ENCODE results near the gene SOAT1. TPM values are rescaled to one million over a fixed set of nuclear protein-coding genes. Genes with fewer than 3 reads are reported as not detected.

The SOAT1 gene
- total and polyA plus RNA-seq, 10 of the 15 experiments (the other 5 are each of a cell fraction or from before 2014, with no cell fraction given), result 8.6 to 68.5 (median 22.3) TPM

GRCh38 chr1:179326746-179327145 is 33.1 kb downstream of the SOAT1 start:
- peaks cover 0 to 5% of the 10 kb centered on the region in 2 experiments; a peak in 2 of 4 replicates for H3K36me3 ChIP-seq (ENCODE audit: control insufficient read depth in 2 of 2, insufficient read depth in 2 of 2, low read length in 1 of 2)
- intact Hi-C loops (cut with micrococcal nuclease; ENCODE audit: unreplicated experiment), result no loop called here
- SMC1A ChIA-PET (ENCODE audit: uncharacterized antibody, unreplicated experiment), result no interaction called here
- no peak for FAIRE-seq
- H3K27ac ChIP-seq (ENCODE audit: control insufficient read depth, insufficient read depth), result no peak overlapping the region
- H3K4me2 ChIP-seq (ENCODE audit: control insufficient read depth, insufficient read depth), result no peak overlapping the region
- no peaks in the 10 kb centered on the region for H4K20me1 ChIP-seq (ENCODE audit: control insufficient read depth, insufficient read depth)
- BruUV-seq (replicated peaks), result no TSS peak
- H3K4me1 ChIP-seq (ENCODE audit: control insufficient read depth, insufficient read depth, low read length), result 0 out of 2 replicates have a peak, but pooled peaks cover 4% of the 10 kb centered on the region
- CTCF ChIA-PET, result interaction anchor here (0.7 to 1.0 kb wide), 3 partner anchors 9 to 221 kb away, joined by 3 to 4 read pairs (median 4); no protein-coding TSS in a partner anchor
- ATAC-seq, result no peak
- 95% methylated on average over 3 of the region's 3 CpGs for WGBS (ENCODE audit: insufficient coverage, insufficient replicate concordance, low lambda C conversion rate, missing lambda C conversion rate)
- POLR2A ChIA-PET, result no interaction called here
- no peak for DNase-seq (ENCODE audit: low read depth, low spot score)
- H3K27me3 ChIP-seq (replicated peaks in 1 of 2; ENCODE audit: control insufficient read depth in 2 of 2, insufficient read depth in 2 of 2, low read length in 1 of 2), result no peaks in the 10 kb centered on the region
- peaks cover 7% of the 10 kb centered on the region for H3K9me3 ChIP-seq (replicated peaks; ENCODE audit: control insufficient read depth, insufficient read depth, low read length)
- RAD21 ChIA-PET (ENCODE audit: unreplicated experiment), result no interaction called here
- TF ChIP-seq FOXM1 (IDR thresholded peaks at IDR 0.05; ENCODE audit: low read depth, low read length) (no peak), JUND (IDR thresholded peaks at IDR 0.05; ENCODE audit: low read depth, low read length) (no peak), STAT3 (IDR thresholded peaks at IDR 0.05; ENCODE audit: low read depth, low read length) (no peak), RELA (IDR thresholded peaks at IDR 0.05; ENCODE audit: borderline replicate concordance, partially characterized antibody) (no peak)
- no peaks in the 10 kb centered on the region for H3K79me2 ChIP-seq (ENCODE audit: control insufficient read depth, insufficient read depth, low read length)
- H3K4me3 ChIP-seq, result no peak overlapping the region
- H3K9ac ChIP-seq (ENCODE audit: control insufficient read depth, insufficient read depth, low read length), result no peak overlapping the region
- in situ Hi-C loops (cut with MboI), result no loop called here
- H2AFZ ChIP-seq (ENCODE audit: control insufficient read depth, low read depth, low read length), result no peak overlapping the region

DNA sequence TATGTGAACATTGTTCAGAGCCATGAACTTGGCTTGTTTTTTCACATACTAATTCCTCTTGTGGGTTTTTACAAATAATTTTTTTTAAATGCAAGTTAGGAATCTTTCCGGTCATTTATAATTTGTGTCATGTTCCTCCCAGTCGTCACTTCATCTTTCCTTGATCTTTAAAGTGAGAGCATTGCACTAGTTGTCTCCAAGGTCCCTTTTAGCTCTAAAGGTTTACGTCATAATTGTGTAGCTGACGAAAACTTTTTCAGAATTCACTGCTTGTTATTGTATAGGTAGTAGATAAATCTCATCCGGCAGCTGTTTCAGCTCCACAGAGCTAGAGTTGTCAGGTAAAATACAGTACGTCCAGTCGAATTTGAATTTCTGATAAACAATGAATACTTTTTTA is 33.6 kb downstream of the SOAT1 start:
- no peak for TF ChIP-seq CBX3 (IDR thresholded peaks at IDR 0.05; ENCODE audit: borderline replicate concordance, low read depth)
- TF ChIP-seq HDGF (IDR thresholded peaks at IDR 0.05), result no peak
- no peak for TF ChIP-seq FOS (IDR thresholded peaks at IDR 0.05; ENCODE audit: borderline replicate concordance, extremely low read depth, insufficient read length)
- no peak for TF ChIP-seq ZNF274 (IDR thresholded peaks at IDR 0.05; ENCODE audit: insufficient read depth, insufficient read length)
- TF ChIP-seq, protein P1, sequence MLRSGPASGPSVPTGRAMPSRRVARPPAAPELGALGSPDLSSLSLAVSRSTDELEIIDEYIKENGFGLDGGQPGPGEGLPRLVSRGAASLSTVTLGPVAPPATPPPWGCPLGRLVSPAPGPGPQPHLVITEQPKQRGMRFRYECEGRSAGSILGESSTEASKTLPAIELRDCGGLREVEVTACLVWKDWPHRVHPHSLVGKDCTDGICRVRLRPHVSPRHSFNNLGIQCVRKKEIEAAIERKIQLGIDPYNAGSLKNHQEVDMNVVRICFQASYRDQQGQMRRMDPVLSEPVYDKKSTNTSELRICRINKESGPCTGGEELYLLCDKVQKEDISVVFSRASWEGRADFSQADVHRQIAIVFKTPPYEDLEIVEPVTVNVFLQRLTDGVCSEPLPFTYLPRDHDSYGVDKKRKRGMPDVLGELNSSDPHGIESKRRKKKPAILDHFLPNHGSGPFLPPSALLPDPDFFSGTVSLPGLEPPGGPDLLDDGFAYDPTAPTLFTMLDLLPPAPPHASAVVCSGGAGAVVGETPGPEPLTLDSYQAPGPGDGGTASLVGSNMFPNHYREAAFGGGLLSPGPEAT (IDR thresholded peaks at IDR 0.05; ENCODE audit: low read depth), result no peak
- Histone ChIP-seq H3K36me3 (ENCODE audit: control insufficient read depth in 2 of 2, insufficient read depth in 2 of 2, low read length in 1 of 2) (peaks cover 0 to 4% of the 10 kb centered on the region in 2 experiments; a peak in 2 of 4 replicates), H3K27me3 (replicated peaks in 1 of 2; ENCODE audit: control insufficient read depth in 2 of 2, insufficient read depth in 2 of 2, low read length in 1 of 2) (no peaks in the 10 kb centered on the region), H3K4me1 (ENCODE audit: control insufficient read depth, insufficient read depth, low read length) (0 out of 2 replicates have a peak, but pooled peaks cover 4% of the 10 kb centered on the region), H3K4me2 (ENCODE audit: control insufficient read depth, insufficient read depth) (no peak overlapping the region), H2AFZ (ENCODE audit: control insufficient read depth, low read depth, low read length) (no peak overlapping the region), H3K9me3 (replicated peaks; ENCODE audit: control insufficient read depth, insufficient read depth, low read length) (peaks cover 7% of the 10 kb centered on the region), H4K20me1 (ENCODE audit: control insufficient read depth, insufficient read depth) (no peaks in the 10 kb centered on the region), H3K4me3 (no peak overlapping the region), H3K9ac (ENCODE audit: control insufficient read depth, insufficient read depth, low read length) (no peak overlapping the region), H3K79me2 (ENCODE audit: control insufficient read depth, insufficient read depth, low read length) (no peaks in the 10 kb centered on the region), H3K27ac (ENCODE audit: control insufficient read depth, insufficient read depth) (no peak overlapping the region)
- SMC1A ChIA-PET (ENCODE audit: uncharacterized antibody, unreplicated experiment), result interaction anchor here (1.2 to 1.4 kb wide), 2 partner anchors 10 to 30 kb away, joined by 3 to 4 read pairs; no protein-coding TSS in a partner anchor
- CTCF ChIA-PET, result interaction anchor here (0.7 to 0.8 kb wide), 2 partner anchors 207 to 222 kb away, joined by 3 to 4 read pairs; no protein-coding TSS in a partner anchor
- in situ Hi-C loops (cut with MboI), result no loop called here
- POLR2A ChIA-PET, result no interaction called here
- DNase-seq (ENCODE audit: low read depth, low spot score) (no peak), ATAC-seq (no peak), FAIRE-seq (no peak)
- WGBS (ENCODE audit: insufficient coverage, insufficient replicate concordance, low lambda C conversion rate, missing lambda C conversion rate), result 100% methylated on average over 7 of the region's 7 CpGs
- intact Hi-C loops (cut with micrococcal nuclease; ENCODE audit: unreplicated experiment), result no loop called here
- RAD21 ChIA-PET (ENCODE audit: unreplicated experiment), result no interaction called here
- BruUV-seq (replicated peaks), result no TSS peak
